ENCODE data around the gene WDR31.

- TF ChIP-seq POLR2A (IDR thresholded peaks at IDR 0.05), result no peak
- TF ChIP-seq CTCF (IDR thresholded peaks at IDR 0.05), result no peak
These were observed 1.8 kb upstream of the WDR31 start for GRCh38 chr9:113341712-113342410.

Data from lower leg skin (tissue), 3 donors.